ENCODE measurements around the gene CCDC110. TPM values are rescaled to one million over a fixed set of nuclear protein-coding genes. Genes with fewer than 3 reads are reported as not detected.

Gene CCDC110
- total RNA-seq = 5.0 and 7.1 TPM in 2 replicates

GRCh38 chr4:185471235-185472102 lies at the start of gene CCDC110:
CCDC110 (minus strand) TSS chr4:185471733; CDS start chr4:185471683, 50 bp downstream.

GRCh38 chr4:185425647-185426352 lies 45.7 kb downstream of the CCDC110 start, which contains the start of gene UFSP2:
UFSP2 (minus strand) TSS chr4:185425964; CDS start chr4:185425868, 96 bp downstream.

DNA sequence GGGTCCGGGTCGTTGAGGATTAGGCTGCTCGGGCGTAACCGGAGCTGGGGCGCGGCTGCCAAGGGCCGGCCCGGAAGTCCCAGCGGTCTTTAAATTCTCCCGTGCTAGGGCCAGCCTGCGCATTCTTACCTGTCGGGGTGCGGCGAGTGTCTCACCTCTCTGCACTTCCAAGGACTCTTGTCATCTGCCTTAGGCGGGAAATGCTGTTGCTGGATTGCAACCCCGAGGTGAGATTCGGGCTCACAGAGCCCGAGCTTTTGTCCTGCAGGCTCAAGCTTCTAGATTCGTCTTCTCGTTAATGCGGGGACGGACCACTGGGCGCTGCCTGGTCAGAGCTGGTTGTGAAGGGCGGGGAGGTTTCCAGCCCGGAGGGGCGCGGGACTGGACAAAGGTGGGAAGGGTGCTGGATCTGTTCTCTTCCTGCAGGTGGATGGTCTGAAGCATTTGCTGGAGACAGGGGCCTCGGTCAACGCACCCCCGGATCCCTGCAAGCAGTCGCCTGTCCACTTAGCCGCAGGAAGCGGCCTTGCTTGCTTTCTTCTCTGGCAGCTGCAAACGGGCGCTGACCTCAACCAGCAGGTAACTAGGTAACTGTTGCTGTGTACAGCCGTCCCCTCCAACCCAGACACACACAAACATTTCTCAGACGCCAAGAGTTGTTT lies 74.7 kb downstream of the CCDC110 start, which contains the start of gene ANKRD37:
ANKRD37 (plus strand) TSS at position 118 of the 662 bp plus-strand sequence; CDS start at position 201, 83 bp downstream.

GRCh38 chr4:185395238-185395955 lies 76.1 kb downstream of the CCDC110 start, which contains the start of gene LRP2BP:
LRP2BP (minus strand) TSS chr4:185395924; CDS start chr4:185378186, 17,738 bp downstream.

Small RNA genes lying within 50 kb of the gene (small RNA-seq; reads per million reads assigned to genes)
- not detected for gene RF00019

Other genes starting within 250 kb of the CCDC110 start
- gene LRP2BP, start 75.8 kb downstream of the CCDC110 start, total RNA-seq = 1.0 and 1.4 TPM in 2 replicates
- 7.2 and 10.4 TPM in 2 replicates for gene ANKRD37, start 74.9 kb downstream of the CCDC110 start, total RNA-seq
- gene UFSP2, start 45.8 kb downstream of the CCDC110 start, total RNA-seq = 49.1 and 52.3 TPM in 2 replicates
- gene PDLIM3, start 63.8 kb upstream of the CCDC110 start, total RNA-seq = 2.7 and 8.2 TPM in 2 replicates